Measurements from ENCODE around the gene FAM181B. TPM values are rescaled to one million over a fixed set of nuclear protein-coding genes. Genes with fewer than 3 reads are reported as not detected.

The FAM181B gene
- polyA plus RNA-seq, 1 donor (not counting 4 experiments of a cell fraction or from before 2014, with no cell fraction given), result 0.01 TPM

DNA sequence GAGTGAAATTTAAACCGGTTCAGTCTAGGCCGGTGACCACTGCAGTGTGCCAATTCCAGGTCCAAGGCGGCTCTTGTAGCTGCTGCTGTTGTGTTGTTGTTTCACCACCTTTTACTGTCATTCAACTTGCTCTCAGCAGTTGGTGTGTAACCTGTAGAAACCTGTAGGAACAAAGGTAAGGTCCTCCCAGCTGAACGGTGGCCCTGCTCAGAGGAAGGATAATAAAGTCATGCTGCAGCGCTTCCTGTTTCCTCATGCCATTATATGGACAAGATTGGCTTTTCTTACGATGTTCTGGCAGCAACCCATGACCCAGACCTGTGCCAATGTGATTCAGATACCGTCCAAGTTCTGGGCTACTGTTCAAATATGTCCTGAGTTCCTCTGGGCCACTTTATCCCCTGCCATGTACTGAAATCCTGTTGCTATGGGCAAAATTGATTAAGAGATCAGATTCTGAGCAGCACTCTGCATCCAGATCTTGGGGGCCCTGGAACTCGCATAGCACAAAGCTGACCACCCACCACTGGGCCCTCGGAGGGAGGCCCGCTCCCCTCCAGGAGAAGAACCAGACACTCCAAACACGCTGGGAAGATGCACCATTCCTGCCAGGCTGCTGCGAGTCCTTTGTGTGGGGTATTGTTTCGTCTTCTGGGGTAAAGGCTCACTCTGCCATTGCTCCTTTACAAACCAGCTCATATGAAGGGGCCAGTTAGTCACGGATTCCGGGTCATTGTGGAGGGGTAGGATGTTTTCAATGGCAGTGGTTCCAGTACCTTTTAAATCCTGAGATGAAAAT lies 13.2 kb downstream of the FAM181B start:
- no peak for TF ChIP-seq EZH2 (IDR thresholded peaks at IDR 0.05; ENCODE audit: low read length)
- TF ChIP-seq, protein P1, sequence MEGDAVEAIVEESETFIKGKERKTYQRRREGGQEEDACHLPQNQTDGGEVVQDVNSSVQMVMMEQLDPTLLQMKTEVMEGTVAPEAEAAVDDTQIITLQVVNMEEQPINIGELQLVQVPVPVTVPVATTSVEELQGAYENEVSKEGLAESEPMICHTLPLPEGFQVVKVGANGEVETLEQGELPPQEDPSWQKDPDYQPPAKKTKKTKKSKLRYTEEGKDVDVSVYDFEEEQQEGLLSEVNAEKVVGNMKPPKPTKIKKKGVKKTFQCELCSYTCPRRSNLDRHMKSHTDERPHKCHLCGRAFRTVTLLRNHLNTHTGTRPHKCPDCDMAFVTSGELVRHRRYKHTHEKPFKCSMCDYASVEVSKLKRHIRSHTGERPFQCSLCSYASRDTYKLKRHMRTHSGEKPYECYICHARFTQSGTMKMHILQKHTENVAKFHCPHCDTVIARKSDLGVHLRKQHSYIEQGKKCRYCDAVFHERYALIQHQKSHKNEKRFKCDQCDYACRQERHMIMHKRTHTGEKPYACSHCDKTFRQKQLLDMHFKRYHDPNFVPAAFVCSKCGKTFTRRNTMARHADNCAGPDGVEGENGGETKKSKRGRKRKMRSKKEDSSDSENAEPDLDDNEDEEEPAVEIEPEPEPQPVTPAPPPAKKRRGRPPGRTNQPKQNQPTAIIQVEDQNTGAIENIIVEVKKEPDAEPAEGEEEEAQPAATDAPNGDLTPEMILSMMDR (optimal IDR thresholded peaks at IDR 0.05 in 1 of 3, IDR thresholded peaks at IDR 0.05 in 1 of 3, conservative IDR thresholded peaks at IDR 0.05 in 1 of 3; ENCODE audit: extremely low read depth in 1 of 3, insufficient read depth in 2 of 3, low read length in 3 of 3), result no peak
- Histone ChIP-seq H3K9ac (ENCODE audit: control insufficient read depth, extremely low read depth, insufficient read depth, low read length) (no peak overlapping the region), H3K27me3 (ENCODE audit: control insufficient read depth, extremely low read depth, insufficient read depth, low read length) (no peaks in the 10 kb centered on the region), H3K36me3 (ENCODE audit: control insufficient read depth in 2 of 2, extremely low read depth in 1 of 2, insufficient read depth in 2 of 2, low read length in 2 of 2) (no peaks in the 10 kb centered on the region), H4K20me1 (ENCODE audit: control insufficient read depth, extremely low read depth, insufficient read depth, low read length) (no peaks in the 10 kb centered on the region), H3K4me2 (ENCODE audit: control insufficient read depth, extremely low read depth, insufficient read depth, low read depth, low read length) (no peak overlapping the region), H3K9me1 (ENCODE audit: control insufficient read depth, extremely low read depth, insufficient read depth, low read length) (no peaks in the 10 kb centered on the region), H3K4me1 (ENCODE audit: control insufficient read depth, extremely low read depth, insufficient read depth, low read length) (no peaks in the 10 kb centered on the region), H2AFZ (ENCODE audit: control insufficient read depth, low read length) (peak overlapping the region; percentile 14), H3K4me3 (ENCODE audit: control insufficient read depth in 2 of 3, extremely low read depth in 1 of 3, insufficient read depth in 2 of 3, low read depth in 1 of 3, low read length in 3 of 3) (no peak overlapping the region), H3K27ac (ENCODE audit: control insufficient read depth, insufficient read depth, low read length) (no peak overlapping the region), H3K79me2 (ENCODE audit: control insufficient read depth, insufficient read depth, low read length) (no peaks in the 10 kb centered on the region), H3K9me3 (ENCODE audit: control insufficient read depth, low read depth, low read length) (no peaks in the 10 kb centered on the region)
- FAIRE-seq (no peak), DNase-seq (ENCODE audit: low read depth, low spot score) (no peak)
- dilution Hi-C loops (cut with MboI; ENCODE audit: extremely low pct_ligation_motif_present, low sequenced_read_pairs), result loop anchor here (25.0 kb wide), 1 partner anchor 1092 kb away; no protein-coding TSS in a partner anchor

DNA sequence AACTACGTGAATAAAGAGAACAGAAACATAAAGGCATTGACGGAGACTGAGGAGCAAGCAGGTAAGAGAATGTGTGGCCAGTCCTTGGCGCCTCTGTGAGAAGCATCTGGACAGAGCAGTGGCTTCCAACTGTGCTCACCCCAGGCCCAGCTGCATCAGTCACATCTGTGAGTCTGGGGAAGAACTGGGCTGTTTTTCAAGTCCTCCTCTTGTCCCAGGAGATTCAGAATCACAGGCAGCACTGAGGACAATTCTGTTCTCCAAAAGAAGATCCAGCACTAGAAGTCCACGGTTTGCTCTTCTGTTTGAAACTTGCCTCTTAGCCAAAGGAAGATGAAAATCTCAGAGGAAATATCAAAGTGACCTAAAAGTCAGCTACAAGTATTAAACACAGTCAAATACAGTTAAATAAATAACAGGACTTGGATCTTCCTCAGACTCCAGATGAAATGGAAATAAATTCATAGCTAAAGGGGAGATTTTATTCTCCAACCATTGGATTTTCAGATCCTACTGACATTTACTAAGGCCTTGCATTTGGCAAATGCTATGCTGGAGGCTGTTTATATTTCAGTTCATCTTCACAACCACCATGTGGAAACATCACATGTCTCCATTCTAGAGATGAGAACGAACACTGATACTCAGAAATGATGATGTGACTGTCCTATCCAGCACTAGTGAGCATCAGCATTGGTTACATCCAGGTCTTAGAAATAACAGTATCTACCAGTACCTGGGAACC lies 14.1 kb downstream of the FAM181B start:
- no peaks in the 10 kb centered on the region for H3K4me1 ChIP-seq (ENCODE audit: control insufficient read depth, extremely low read depth, insufficient read depth, low read length)
- no peaks in the 10 kb centered on the region for H3K9me1 ChIP-seq (ENCODE audit: control insufficient read depth, extremely low read depth, insufficient read depth, low read length)
- no peak overlapping the region for H3K9ac ChIP-seq (ENCODE audit: control insufficient read depth, extremely low read depth, insufficient read depth, low read length)
- no peaks in the 10 kb centered on the region for H4K20me1 ChIP-seq (ENCODE audit: control insufficient read depth, extremely low read depth, insufficient read depth, low read length)
- H3K4me2 ChIP-seq (ENCODE audit: control insufficient read depth, extremely low read depth, insufficient read depth, low read depth, low read length), result no peak overlapping the region
- no peak overlapping the region for H3K4me3 ChIP-seq (ENCODE audit: control insufficient read depth in 2 of 3, extremely low read depth in 1 of 3, insufficient read depth in 2 of 3, low read depth in 1 of 3, low read length in 3 of 3)
- TF ChIP-seq, protein P1 (optimal IDR thresholded peaks at IDR 0.05 in 1 of 3, IDR thresholded peaks at IDR 0.05 in 1 of 3, conservative IDR thresholded peaks at IDR 0.05 in 1 of 3; ENCODE audit: extremely low read depth in 1 of 3, insufficient read depth in 2 of 3, low read length in 3 of 3), result no peak
- no peak for TF ChIP-seq EZH2 (IDR thresholded peaks at IDR 0.05; ENCODE audit: low read length)
- dilution Hi-C loops (cut with MboI; ENCODE audit: extremely low pct_ligation_motif_present, low sequenced_read_pairs), result loop anchor here (25.0 kb wide), 1 partner anchor 1093 kb away; no protein-coding TSS in a partner anchor
- no peaks in the 10 kb centered on the region for H3K9me3 ChIP-seq (ENCODE audit: control insufficient read depth, low read depth, low read length)
- H2AFZ ChIP-seq (ENCODE audit: control insufficient read depth, low read length), result no peak overlapping the region
- no peaks in the 10 kb centered on the region for H3K36me3 ChIP-seq (ENCODE audit: control insufficient read depth in 2 of 2, extremely low read depth in 1 of 2, insufficient read depth in 2 of 2, low read length in 2 of 2)
- DNase-seq (ENCODE audit: low read depth, low spot score) (no peak), FAIRE-seq (no peak)
- no peak overlapping the region for H3K27ac ChIP-seq (ENCODE audit: control insufficient read depth, insufficient read depth, low read length)
- no peaks in the 10 kb centered on the region for H3K27me3 ChIP-seq (ENCODE audit: control insufficient read depth, extremely low read depth, insufficient read depth, low read length)
- no peaks in the 10 kb centered on the region for H3K79me2 ChIP-seq (ENCODE audit: control insufficient read depth, insufficient read depth, low read length)
